Mucosa of descending colon (tissue), 3 donors: ENCODE measurements around the gene CCDC112. TPM values are rescaled to one million over a fixed set of nuclear protein-coding genes. Genes with fewer than 3 reads are reported as not detected.

Experiments
- ATAC-seq: fragments of 200-7000 bp; cut with Tn5 transposase; one replicate; pipeline ENCODE4 v1.9.1; 2020; ENCODE audit warnings: mild to moderate bottlenecking, moderate library complexity
- DNase-seq, 3 donors: peaks; one replicate each; pipeline ENCODE4 v3.0.0-alpha.2; 2020
- H3K36me3 ChIP-seq: fragments of 200-600 bp; one replicate; pipeline ENCODE4 v1.8.0; 2021; ENCODE audit warnings: low read depth, mild to moderate bottlenecking
- H3K4me1 ChIP-seq: fragments of 200-600 bp; one replicate; pipeline ENCODE4 v1.8.0; 2021; ENCODE audit warnings: low read depth, mild to moderate bottlenecking
- H3K4me3 ChIP-seq: fragments of 200-600 bp; one replicate; pipeline ENCODE4 v1.8.0; 2021; ENCODE audit warnings: mild to moderate bottlenecking
- H3K9me3 ChIP-seq: fragments of 200-600 bp; one replicate; pipeline ENCODE4 v1.8.0; 2021; ENCODE audit warnings: mild to moderate bottlenecking
- CTCF ChIP-seq: fragments of 200-600 bp; IDR thresholded peaks from one replicate; pipeline ENCODE4 v1.8.0; 2022; ENCODE audit warnings: antibody characterized with exemption, mild to moderate bottlenecking
- intact Hi-C, 2 donors: fragments of 100-400 bp; cut with DNase I in 1 of 2; cut with micrococcal nuclease in 1 of 2; formaldehyde crosslinking; loops; one replicate each; pipeline versions ENCODE4 v1.11.0 to v1.11.1; 2022; cut with DNase I, micrococcal nuclease
- total RNA-seq, 3 donors: library from RNA; stranded (reverse); fragmentation: NEBNext Ultra II Directional in 2 of 3; extraction: Animal tissue kit (Norgen Biotek cat#: 25700) in 2 of 3; gene quantifications; one replicate each; pipeline versions ENCODE4 v1.2.1 to v1.2.4, GENCODE V29; 2021 to 2023
- donor health status: DM: no; HTN: no; CAD: no; lungs with moderate emphysema.
- donor health status: DM: no; HTN: no; CAD: no.
- donor health status: DM: no; HTN: yes; CAD: no.

The CCDC112 gene
- total RNA-seq, 3 donors from 2014 or later, result 9.1 to 11.5 (median 9.2) TPM

- Histone ChIP-seq H3K4me1 (no peaks in the 10 kb centered on the region), H3K9me3 (no peaks in the 10 kb centered on the region), H3K36me3 (no peaks in the 10 kb centered on the region), H3K4me3 (no peak overlapping the region)
- no peak for TF ChIP-seq CTCF
- intact Hi-C loops, result no loop called here
- DNase-seq, result no peak
- ATAC-seq, result no peak
These were observed 8.0 kb upstream of the CCDC112 start for GRCh38 chr5:115304496-115304895.

GRCh38 chr5:115298811-115299210 lies 2.4 kb upstream of the CCDC112 start:
- H3K4me1 ChIP-seq, result peaks cover 6% of the 10 kb centered on the region
- TF ChIP-seq CTCF, result no peak
- no peaks in the 10 kb centered on the region for H3K9me3 ChIP-seq
- intact Hi-C loops, result no loop called here
- ATAC-seq, result no peak
- H3K36me3 ChIP-seq, result no peaks in the 10 kb centered on the region
- no peak overlapping the region for H3K4me3 ChIP-seq
- no peak for DNase-seq

- DNase-seq (peak in 1 of 3 donors; percentile 28), ATAC-seq (no peak)
- Histone ChIP-seq H3K4me3 (no peak overlapping the region), H3K4me1 (peaks cover 6% of the 10 kb centered on the region), H3K9me3 (no peaks in the 10 kb centered on the region), H3K36me3 (no peaks in the 10 kb centered on the region)
- TF ChIP-seq CTCF, result no peak
- intact Hi-C loops, result no loop called here
These were observed 577 bp upstream of the CCDC112 start for GRCh38 chr5:115297031-115297430.

DNA sequence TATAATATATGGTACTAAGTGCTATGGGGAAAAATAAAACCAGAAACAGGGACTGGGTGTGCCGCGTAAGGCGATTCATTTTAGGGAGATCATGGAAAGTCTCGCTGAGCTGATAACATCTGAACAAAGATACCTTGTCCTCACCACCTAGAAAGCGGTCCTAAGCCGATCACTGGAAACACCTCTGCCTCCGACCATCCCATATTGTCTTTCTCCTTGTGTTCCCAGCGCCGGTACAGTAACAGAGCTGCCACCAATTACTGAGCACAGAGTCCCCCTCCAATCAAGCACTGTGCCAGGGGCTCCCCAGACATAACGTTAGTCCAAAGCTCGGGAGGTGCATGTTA lies 704 bp downstream of the CCDC112 start:
- DNase-seq (no peak), ATAC-seq (peak; percentile 26)
- Histone ChIP-seq H3K4me3 (peak overlapping the region; percentile 62), H3K4me1 (peaks cover 6% of the 10 kb centered on the region), H3K36me3 (no peaks in the 10 kb centered on the region), H3K9me3 (no peaks in the 10 kb centered on the region)
- no peak for TF ChIP-seq CTCF
- intact Hi-C loops, result no loop called here

DNA sequence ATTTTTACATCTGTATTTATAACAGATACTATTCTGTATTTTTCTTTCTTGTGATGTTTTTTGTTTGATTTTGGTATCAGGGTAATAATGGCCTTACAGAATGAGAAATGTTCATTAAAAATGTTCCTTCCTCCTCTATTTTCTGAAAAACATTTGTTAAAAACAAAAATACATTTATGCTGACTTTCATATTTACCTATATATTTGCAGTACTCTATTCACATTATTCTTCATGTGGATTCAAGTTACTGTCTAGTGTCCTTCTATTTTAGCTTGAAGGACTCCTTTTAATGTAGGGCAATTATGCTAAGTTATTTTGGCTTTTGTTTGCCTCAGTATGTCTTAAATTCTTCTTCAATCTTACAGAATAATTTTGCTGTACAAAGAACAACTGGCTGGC lies 5.1 kb downstream of the CCDC112 start:
- no peak for TF ChIP-seq CTCF

DNA sequence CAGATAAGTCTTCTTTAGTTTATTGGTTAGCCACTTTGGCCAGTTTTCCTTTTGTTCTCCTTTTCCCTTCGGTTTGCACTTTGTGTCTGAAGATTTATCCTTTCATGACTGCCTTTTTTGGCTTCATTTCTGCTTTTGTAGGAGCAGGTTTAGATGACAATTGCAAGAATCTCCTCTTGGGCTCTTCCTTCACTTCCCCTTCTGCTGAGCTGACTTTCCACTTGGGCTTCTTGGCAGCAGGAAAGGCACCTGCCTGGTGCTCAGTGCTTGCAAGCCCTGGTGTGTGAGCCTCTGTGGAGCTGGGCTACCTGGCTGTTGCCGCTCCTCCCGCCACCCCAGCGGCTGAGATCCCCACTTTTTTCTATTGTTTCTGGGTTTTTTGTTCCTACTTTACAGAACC lies 7.3 kb downstream of the CCDC112 start:
- no peaks in the 10 kb centered on the region for H3K9me3 ChIP-seq
- ATAC-seq (peak; percentile 16), DNase-seq (no peak)
- intact Hi-C loops, result no loop called here
- no peaks in the 10 kb centered on the region for H3K36me3 ChIP-seq
- H3K4me1 ChIP-seq, result no peaks in the 10 kb centered on the region
- TF ChIP-seq CTCF, result no peak
- no peak overlapping the region for H3K4me3 ChIP-seq

More for the DNA sequence above, 5.1 kb downstream of the CCDC112 start:
- intact Hi-C loops, result no loop called here
- no peak overlapping the region for H3K4me3 ChIP-seq
- H3K9me3 ChIP-seq, result no peaks in the 10 kb centered on the region
- DNase-seq, result no peak
- no peak for ATAC-seq
- peaks cover 6% of the 10 kb centered on the region for H3K4me1 ChIP-seq
- no peaks in the 10 kb centered on the region for H3K36me3 ChIP-seq
